K562 (cell line): ENCODE results near the gene MAZ. TPM values are rescaled to one million over a fixed set of nuclear protein-coding genes. Genes with fewer than 3 reads are reported as not detected.

Experiments
- CHD2 ChIP-seq: IDR thresholded peaks from 2 replicates; pipeline ENCODE4 v1.6.1; 2011; ENCODE audit warnings: low read depth, low read length
- CREB3L1 ChIP-seq: fragments of 450-650 bp; IDR thresholded peaks from 2 replicates; pipeline ENCODE4 v1.6.1; 2014; ENCODE audit warnings: low read depth, mild to moderate bottlenecking, moderate library complexity, borderline replicate concordance
- DIDO1 ChIP-seq: fragments of 450-650 bp; IDR thresholded peaks from 2 replicates; pipeline ENCODE4 v1.6.1; 2016; ENCODE audit warnings: low read depth, missing biosample characterization, missing genetic modification characterization
- E2F5 ChIP-seq: sonication (generic); formaldehyde crosslinking; IDR thresholded peaks from 2 replicates; pipeline ENCODE4 v1.8.0; 2022; ENCODE audit warnings: mild to moderate bottlenecking, missing genetic modification reagents
- FOXJ3 ChIP-seq: sonication (generic); formaldehyde crosslinking; IDR thresholded peaks from 2 replicates; pipeline ENCODE4 v1.4.0; 2020; ENCODE audit warnings: mild to moderate bottlenecking, missing genetic modification reagents
- HIVEP1 ChIP-seq: fragments of 250-450 bp; sonication (Bioruptor Pico); IDR thresholded peaks from 2 replicates; pipeline ENCODE4 v1.4.0; 2020; ENCODE audit warnings: mild to moderate bottlenecking
- MGA ChIP-seq: fragments of 450-650 bp; IDR thresholded peaks from 2 replicates; pipeline ENCODE4 v1.6.1; 2016; ENCODE audit warnings: mild to moderate bottlenecking, moderate library complexity
- SLC30A9 ChIP-seq: fragments of 250-450 bp; sonication (Bioruptor Pico); IDR thresholded peaks from 2 replicates; pipeline ENCODE4 v1.8.0; 2022; ENCODE audit warnings: mild to moderate bottlenecking, moderate library complexity
- TRIM25 ChIP-seq: fragments of 450-650 bp; IDR thresholded peaks from 2 replicates; pipeline ENCODE4 v1.7.0; 2016; ENCODE audit warnings: borderline replicate concordance
- ZNF175 ChIP-seq: fragments of 200-800 bp; sonication (Bioruptor generic); IDR thresholded peaks from 2 replicates; pipeline ENCODE4 v1.6.1; 2016; ENCODE audit warnings: low read depth, mild to moderate bottlenecking, missing genetic modification characterization, missing compliant biosample characterization
- polyA plus RNA-seq, 8 experiments: library from polyadenylated mRNA; depleted of rRNA in 4 of 8; stranded (reverse) in 5 of 8; unstranded in 3 of 8; fragments of >200 nt; fragmentation: Nextera tagmentation in 2 of 8; fragmentation: Illumina TruSeq in 1 of 8; extraction: Ambion mirVana in 2 of 8; extraction: Trizol in 1 of 8; gene quantifications; 2 replicates each; pipeline versions ENCODE4 v1.2.1 to v1.2.3, GENCODE V29; 2011 to 2014; ENCODE audit warnings: inconsistent platforms in 1 of 8, missing spikeins in 1 of 8
- total RNA-seq, 7 experiments: library from RNA; depleted of rRNA in 6 of 7; stranded (reverse); fragments of >200 nt in 6 of 7; fragmentation: Illumina TruSeq in 2 of 7; extraction: Trizol in 2 of 7; gene quantifications; 2 replicates each; pipeline versions ENCODE4 v1.2.1 to v1.2.3, GENCODE V29; 2011 to 2021; ENCODE audit warnings: low replicate concordance in 1 of 7

MAZ gene
- total and polyA plus RNA-seq, 9 of the 15 experiments (the other 6 are each of a cell fraction or from before 2014, with no cell fraction given), result 45.4 to 532 (median 250) TPM

GRCh38 chr16:29811170-29811895 lies 5.0 kb downstream of the MAZ start (continued):
- TF ChIP-seq MGA (no peak), ZNF175 (CRISPR knock-in tag) (no peak), HIVEP1 (CRISPR knock-in tag) (no peak), CREB3L1 (no peak; the same call in 1 of the 2 replicates), SLC30A9 (CRISPR knock-in tag) (no peak), TRIM25 (no peak), DIDO1 (tag) (no peak), FOXJ3 (no peak), E2F5 (CRISPR knock-in tag) (no peak), CHD2 (0 out of 2 replicates have a peak, but pooled peaks have one; percentile 9)
